Activated naive CD4-positive, alpha-beta T cell treated with anti-CD3 and anti-CD28 coated beads, Interleukin-2, amount 50 U/mL, for 72 hours (primary cell): Measurements from ENCODE around the gene ASIC4. TPM values are rescaled to one million over a fixed set of nuclear protein-coding genes. Genes with fewer than 3 reads are reported as not detected.
A peak's percentile ranks its signal among the peaks of the same experiment; 100 is the strongest.

Experiments
- ATAC-seq, 2 donors: fragments of 150-1000 bp; cut with Tn5 transposase; 2 replicates each; pipeline ENCODE4 v1.10.0; 2021; ENCODE audit warnings: mild to moderate bottlenecking in 2 of 2, moderate library complexity in 2 of 2
- DNase-seq, 2 donors: peaks; one replicate each; pipeline ENCODE4 v3.0.0; 2021 to 2022; ENCODE audit warnings: low spot score in 2 of 2
- H3K27ac Mint-ChIP-seq, 2 donors: one replicate each; pipeline ENCODE4 v1.8.0; 2022; ENCODE audit warnings: mild to moderate bottlenecking in 2 of 2, mixed read lengths in 2 of 2
- H3K36me3 Mint-ChIP-seq, 2 donors: one replicate each; pipeline ENCODE4 v1.8.0; 2022; ENCODE audit warnings: mixed read lengths in 2 of 2
- H3K9me3 Mint-ChIP-seq, 2 donors: one replicate each; pipeline ENCODE4 v1.8.0; 2022; ENCODE audit warnings: mixed read lengths in 2 of 2
- total RNA-seq, 2 donors: library from RNA; stranded (reverse); gene quantifications; one replicate each; pipeline ENCODE4 v1.2.3, GENCODE V29; 2022

Gene ASIC4
- total RNA-seq, 2 donors from 2014 or later = 0.16 to 0.98 TPM

DNA sequence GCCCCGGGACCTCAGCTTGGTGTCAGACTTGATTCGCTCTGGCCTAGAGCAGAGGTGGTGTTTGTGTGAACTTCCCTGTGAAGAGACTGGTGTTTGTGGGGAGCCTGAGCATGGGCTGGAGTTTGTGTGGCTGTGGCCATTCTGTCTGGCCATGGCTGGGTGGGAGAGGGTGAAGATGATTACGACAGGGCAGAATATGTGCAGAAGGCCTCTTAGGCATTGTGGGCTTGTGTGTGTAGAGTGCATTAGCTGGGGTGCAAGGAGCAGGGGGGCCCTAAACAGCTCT is 46.6 kb downstream of the ASIC4 start:
- ATAC-seq (no peak), DNase-seq (no peak)
- no peaks in the 10 kb centered on the region for H3K9me3 Mint-ChIP-seq
- no peaks in the 10 kb centered on the region for H3K36me3 Mint-ChIP-seq
- H3K27ac Mint-ChIP-seq = no peak overlapping the region

GRCh38 chr2:219561179-219562048 is 47.1 kb downstream of the ASIC4 start:
- no peak for ATAC-seq
- no peaks in the 10 kb centered on the region for H3K9me3 Mint-ChIP-seq
- H3K36me3 Mint-ChIP-seq = no peaks in the 10 kb centered on the region
- H3K27ac Mint-ChIP-seq = no peak overlapping the region
- no peak for DNase-seq

GRCh38 chr2:219562049-219563020 is 48.1 kb downstream of the ASIC4 start:
- no peak overlapping the region for H3K27ac Mint-ChIP-seq
- no peak for ATAC-seq
- no peaks in the 10 kb centered on the region for H3K36me3 Mint-ChIP-seq

GRCh38 chr2:219563271-219563928 is 49.1 kb downstream of the ASIC4 start:
- DNase-seq = no peak
- Mint-ChIP-seq H3K36me3 (no peaks in the 10 kb centered on the region), H3K27ac (no peak overlapping the region), H3K9me3 (no peaks in the 10 kb centered on the region)
- ATAC-seq = no peak

More at GRCh38 chr2:219562049-219563020, 48.1 kb downstream of the ASIC4 start:
- no peak for DNase-seq
- no peaks in the 10 kb centered on the region for H3K9me3 Mint-ChIP-seq

DNA sequence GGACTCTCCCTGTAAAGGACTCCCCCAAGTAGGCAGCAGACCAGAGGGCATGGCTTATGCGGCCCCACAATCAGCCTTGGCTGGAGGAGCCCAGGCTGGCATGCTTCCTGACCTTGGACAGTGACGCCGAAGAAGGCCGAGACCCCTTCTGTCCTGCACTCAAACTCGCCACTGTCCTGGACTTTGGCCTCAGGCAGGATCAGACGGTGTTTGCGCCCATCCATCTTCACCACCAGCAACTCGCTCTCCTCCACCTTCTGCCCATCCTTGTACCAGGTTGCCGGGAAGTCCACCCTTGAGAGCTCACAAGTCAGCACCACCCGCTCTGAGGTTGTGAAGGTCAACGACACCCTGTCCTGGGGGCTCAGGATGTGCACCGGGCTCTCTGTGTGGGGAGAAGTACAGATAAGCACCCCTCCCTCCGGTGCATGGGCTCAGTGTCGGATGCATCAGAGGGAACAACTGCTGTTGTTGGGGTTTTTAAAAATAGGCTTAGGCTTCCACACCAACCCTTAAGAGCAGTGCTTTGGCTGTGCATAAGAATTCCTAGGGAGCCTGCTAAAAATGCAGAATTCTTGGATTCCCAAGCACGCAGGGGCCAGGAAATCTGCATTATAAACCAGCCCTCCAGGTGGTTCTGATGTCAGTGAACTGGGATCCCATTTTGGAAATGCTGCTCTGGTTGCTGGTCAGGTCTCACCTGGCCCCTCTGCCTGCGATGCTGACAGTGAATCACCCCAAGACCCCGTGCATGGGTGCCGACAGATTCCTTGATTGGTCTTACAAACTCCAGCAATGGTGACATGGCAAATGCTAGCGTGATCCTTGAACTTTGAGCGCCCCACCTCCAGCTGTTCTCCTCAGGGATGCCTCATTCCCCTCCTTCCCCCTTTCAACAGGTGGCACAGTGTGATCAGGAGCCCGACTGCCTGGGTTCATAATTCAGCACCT is 51.1 kb downstream of the ASIC4 start:
- Mint-ChIP-seq H3K27ac (no peak overlapping the region), H3K36me3 (no peaks in the 10 kb centered on the region), H3K9me3 (no peaks in the 10 kb centered on the region)
- DNase-seq (no peak), ATAC-seq (no peak)

GRCh38 chr2:219566640-219567039 is 52.4 kb downstream of the ASIC4 start:
- DNase-seq (no peak), ATAC-seq (no peak)
- Mint-ChIP-seq H3K9me3 (no peaks in the 10 kb centered on the region), H3K27ac (no peak overlapping the region), H3K36me3 (no peaks in the 10 kb centered on the region)

DNA sequence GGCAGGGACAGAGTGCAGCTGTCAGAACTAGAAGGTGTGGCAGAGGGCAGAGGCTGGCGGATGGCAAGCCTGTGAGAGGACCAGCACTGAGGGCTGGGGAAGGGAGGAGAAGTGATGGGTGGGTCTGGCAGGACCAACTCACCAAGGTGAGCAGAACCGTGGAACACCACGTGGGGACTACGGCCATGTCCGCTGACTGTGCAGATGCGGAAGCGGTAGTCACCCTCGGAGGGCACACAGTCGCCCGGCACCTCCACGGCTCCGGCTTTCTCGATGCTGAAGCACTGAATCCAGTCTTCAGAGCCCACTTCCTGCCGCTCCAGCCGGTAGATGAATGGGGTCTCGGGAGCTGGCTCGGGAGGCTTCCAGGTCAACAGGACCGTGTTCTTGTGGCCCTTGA is 52.8 kb downstream of the ASIC4 start:
- DNase-seq = no peak
- no peak for ATAC-seq
- Mint-ChIP-seq H3K9me3 (no peaks in the 10 kb centered on the region), H3K36me3 (no peaks in the 10 kb centered on the region), H3K27ac (no peak overlapping the region)

- no peak for ATAC-seq
- Mint-ChIP-seq H3K27ac (no peak overlapping the region), H3K9me3 (no peaks in the 10 kb centered on the region), H3K36me3 (no peaks in the 10 kb centered on the region)
- no peak for DNase-seq
Observed at GRCh38 chr2:219567791-219568361, 53.6 kb downstream of the ASIC4 start.

DNA sequence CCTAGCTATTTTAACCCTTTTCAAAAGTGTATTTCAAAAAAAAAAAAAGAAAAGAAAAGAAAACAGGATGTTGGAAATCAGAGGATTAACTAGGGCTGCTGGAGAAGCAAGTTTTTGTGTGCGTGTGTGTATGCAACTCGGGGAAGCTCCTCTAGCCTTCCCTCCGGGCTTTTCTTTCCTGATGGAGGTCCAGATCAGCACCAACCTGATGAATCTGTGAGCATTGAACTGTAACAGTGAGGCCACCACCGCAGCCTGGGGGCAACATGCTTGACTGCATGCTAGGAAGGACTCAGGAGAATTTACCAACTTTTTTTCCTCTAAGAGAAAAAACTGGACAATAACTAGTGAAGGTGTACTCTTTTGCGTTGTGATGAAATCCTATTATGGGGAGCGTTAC is 54.8 kb downstream of the ASIC4 start:
- ATAC-seq (no peak), DNase-seq (no peak)
- H3K9me3 Mint-ChIP-seq = no peaks in the 10 kb centered on the region
- no peak overlapping the region for H3K27ac Mint-ChIP-seq
- no peaks in the 10 kb centered on the region for H3K36me3 Mint-ChIP-seq

DNA sequence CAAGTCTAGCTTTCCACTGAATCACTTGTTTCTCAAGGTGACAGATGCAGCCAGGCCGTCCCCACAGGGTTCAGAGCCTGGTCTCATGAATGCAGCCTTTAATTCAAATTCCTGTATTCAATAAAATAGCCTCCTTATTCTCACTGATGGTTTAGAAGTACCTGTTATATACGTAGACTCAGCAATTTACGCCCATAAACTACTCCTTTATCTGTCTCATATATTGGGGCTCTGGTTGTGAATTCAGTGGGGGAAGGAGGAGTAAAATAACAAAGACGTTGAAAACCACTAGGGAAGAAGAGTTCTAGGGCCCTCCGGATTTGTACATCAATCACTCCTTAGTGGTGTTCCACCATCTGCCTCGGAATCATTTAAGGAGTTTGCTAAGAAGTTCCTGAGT is 55.4 kb downstream of the ASIC4 start:
- DNase-seq = no peak
- ATAC-seq = no peak
- no peaks in the 10 kb centered on the region for H3K36me3 Mint-ChIP-seq
- no peaks in the 10 kb centered on the region for H3K9me3 Mint-ChIP-seq
- H3K27ac Mint-ChIP-seq = no peak overlapping the region

DNA sequence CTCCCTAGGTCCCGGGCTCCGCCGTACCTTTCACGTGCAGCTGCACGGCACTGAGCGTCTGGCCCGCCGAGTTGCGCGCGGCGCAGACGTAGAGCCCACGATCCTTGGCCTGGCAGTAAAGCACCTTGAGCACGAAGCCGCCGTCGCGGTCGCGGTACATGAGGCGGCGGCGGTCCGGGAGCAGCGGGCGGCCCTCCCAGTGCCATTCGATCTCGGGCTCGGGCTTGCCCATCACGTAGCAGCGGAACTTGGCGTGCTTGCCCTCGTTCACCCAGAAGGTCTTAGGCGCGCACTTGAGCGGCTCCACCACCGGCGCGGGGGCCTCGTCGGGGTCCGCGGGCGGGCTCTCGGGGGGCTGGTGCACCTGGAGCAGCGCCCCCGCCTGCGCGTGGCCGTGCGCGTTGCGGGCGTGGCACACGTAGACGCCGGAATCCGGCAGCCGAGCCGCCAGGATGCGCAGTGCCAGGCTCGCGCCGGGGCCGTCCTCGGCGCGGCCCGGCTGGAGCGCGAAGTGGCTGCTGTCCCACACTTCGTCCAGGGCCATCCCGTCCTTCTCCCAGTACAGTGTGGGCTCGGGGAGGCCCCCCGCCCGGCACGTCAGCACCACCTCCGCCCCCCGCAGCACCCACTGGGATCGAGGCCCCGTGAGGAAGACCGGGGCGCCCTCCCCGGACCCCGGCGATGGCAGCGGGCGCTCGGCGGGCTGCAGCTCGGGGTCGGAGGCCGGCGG is 56.1 kb downstream of the ASIC4 start:
- peak; percentile 46 to 74 for ATAC-seq
- Mint-ChIP-seq H3K9me3 (no peaks in the 10 kb centered on the region), H3K27ac (no peak overlapping the region), H3K36me3 (no peaks in the 10 kb centered on the region)
- peak in 1 of 2 donors; percentile 29 for DNase-seq

DNA sequence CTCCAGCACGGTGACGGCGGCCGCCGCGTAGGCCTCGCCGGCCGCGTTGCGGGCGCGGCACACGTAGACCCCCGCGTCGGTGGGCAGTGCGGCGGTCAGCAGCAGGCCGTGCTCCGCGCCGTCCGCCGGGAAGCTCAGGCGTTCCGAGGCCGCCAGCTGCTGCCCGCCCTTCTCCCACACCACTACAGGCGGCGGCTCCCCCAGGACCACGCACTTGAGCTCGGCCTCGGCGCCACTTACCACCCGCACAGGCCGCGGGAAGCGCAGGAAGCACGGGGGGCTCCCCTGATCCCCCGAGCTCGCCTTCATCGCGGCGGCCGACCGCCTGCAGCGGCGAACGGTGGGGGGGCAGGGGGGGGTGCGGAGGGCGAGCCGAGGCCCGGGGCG is 56.6 kb downstream of the ASIC4 start:
- ATAC-seq (peak; percentile 28 to 33), DNase-seq (no peak)
- Mint-ChIP-seq H3K27ac (no peak overlapping the region), H3K36me3 (no peaks in the 10 kb centered on the region), H3K9me3 (no peaks in the 10 kb centered on the region)

GRCh38 chr2:219571311-219572236 is 57.3 kb downstream of the ASIC4 start, which contains the start of gene OBSL1:
Gene OBSL1 (minus strand): TSS chr2:219571539. CDS start chr2:219571232, 307 bp downstream.
- Mint-ChIP-seq H3K9me3 (no peaks in the 10 kb centered on the region), H3K36me3 (no peaks in the 10 kb centered on the region), H3K27ac (no peak within 1 kb of the TSS)
- DNase-seq (no peak), ATAC-seq (peak; percentile 21 to 36)

DNA sequence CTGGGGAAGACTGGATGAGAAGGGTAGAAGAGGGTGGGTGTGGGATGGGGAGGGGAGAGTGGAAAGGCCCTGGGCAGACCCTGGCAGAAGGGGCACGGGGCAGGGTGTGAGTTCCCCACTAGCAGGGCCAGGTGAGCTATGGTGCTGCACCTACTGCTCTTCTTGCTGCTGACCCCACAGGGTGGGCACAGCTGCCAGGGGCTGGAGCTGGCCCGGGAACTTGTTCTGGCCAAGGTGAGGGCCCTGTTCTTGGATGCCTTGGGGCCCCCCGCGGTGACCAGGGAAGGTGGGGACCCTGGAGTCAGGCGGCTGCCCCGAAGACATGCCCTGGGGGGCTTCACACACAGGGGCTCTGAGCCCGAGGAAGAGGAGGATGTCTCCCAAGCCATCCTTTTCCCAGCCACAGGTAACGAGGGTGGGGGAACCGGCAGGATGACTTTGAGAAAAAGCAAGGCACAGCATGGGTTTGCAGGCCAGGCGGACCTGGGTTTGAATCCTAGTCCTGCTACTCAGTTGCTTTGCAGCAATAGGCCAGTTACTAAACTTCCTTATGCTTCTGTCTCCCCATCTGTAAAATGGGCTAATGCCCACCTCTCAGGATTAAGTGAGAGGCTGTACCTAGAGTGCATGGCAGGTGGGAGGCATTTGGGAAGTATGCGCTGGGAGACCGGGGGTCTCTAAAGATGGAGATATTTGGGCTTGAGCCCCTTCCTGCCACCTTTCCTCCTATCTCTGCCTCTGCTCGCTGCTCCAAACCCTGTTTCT is 58.1 kb downstream of the ASIC4 start, which contains the start of gene INHA:
INHA (plus strand) TSS at position 74 of the 765 bp plus-strand sequence; CDS start at position 139, 65 bp downstream.
- ATAC-seq = no peak
- no peaks in the 10 kb centered on the region for H3K9me3 Mint-ChIP-seq

More for the DNA sequence above, 58.1 kb downstream of the ASIC4 start, which contains the start of gene INHA:
- DNase-seq = no peak
- no peaks in the 10 kb centered on the region for H3K36me3 Mint-ChIP-seq
- H3K27ac Mint-ChIP-seq = no peak within 1 kb of the TSS
